HG03432 (cell line): ENCODE data around the gene IFNLR1.
"Not testable (repeated sequence)": the region's sequence is repeated elsewhere in the genome, so short reads cannot be mapped to it uniquely, and the experiment has no call there.

ENCODE experiments used
- ATAC-seq: cut with Tn5 transposase; IDR thresholded peaks from one replicate; pipeline ENCODE4 v1.9.1; 2021; ENCODE audit warnings: mild to moderate bottlenecking, moderate library complexity; ENCODE audit not compliant: unreplicated experiment

IFNLR1 gene

DNA sequence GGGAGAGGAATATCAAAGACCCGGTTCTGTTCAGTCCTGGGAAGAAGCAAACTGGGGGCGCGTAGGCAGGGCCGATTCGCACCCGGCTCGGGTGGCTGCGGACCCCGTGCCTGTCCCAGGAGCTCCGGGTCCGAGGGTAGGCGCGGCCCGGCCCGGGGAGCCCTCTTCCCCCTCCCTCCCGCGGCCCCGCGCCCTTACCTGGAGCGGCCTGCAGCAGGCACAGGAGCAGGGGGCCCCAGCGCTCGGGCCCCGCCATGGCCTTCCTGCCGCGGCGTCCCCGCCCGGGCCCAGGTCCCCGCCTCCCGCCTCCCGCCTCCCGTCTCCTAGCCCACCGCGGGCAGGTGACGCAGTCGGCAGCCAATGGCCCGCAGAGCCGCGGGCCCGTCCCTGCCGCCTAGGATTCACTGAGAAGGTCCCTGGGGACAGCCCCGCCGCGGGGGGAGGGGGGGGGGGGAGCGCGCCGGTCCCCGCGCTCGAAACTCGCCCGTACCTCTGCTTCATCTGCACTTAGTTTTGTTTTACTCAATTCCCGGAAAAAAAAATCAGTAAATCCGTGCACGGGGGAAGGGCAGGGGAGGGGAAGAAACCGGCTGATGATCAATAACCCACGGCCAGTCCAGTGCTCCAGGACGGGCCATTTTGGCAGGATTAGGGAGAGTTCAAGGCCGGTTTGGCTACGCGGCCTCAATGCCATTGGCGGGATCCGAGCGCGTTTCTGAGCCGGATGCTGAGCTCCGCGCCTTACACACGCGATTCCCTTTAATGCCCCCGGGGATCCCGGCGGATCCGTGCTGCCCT lies at the start of gene IFNLR1:
Gene IFNLR1 (minus strand): TSS at position 297 of the 798 bp plus-strand sequence. CDS start 41 bp downstream, at position 256.
- peak; percentile 30 for ATAC-seq

GRCh38 chr1:24235921-24236788 lies 49.1 kb upstream of the IFNLR1 start:
- ATAC-seq: peak; percentile 67

GRCh38 chr1:24233684-24234600 lies 46.9 kb upstream of the IFNLR1 start:
- no peak for ATAC-seq

DNA sequence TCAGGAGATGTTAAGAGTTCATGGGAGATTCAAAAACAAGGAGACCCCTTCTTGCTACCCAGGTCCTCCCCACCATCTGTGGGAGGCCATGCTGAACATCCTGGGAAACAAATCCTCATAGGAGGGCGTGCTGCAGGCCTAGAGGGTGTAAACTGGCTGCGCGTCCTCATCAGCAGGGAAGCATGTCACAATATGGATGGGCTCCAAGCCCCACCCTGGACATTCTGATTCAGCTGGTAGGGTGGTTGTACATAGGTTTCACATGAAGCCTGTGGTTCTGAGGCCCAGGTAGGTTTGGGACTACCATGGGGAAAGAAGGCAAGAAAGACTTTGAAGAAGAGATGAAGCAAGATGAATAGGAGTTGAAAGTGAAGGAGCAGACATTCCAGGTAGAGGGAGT lies 44.6 kb upstream of the IFNLR1 start:
- ATAC-seq: no peak

GRCh38 chr1:24228311-24228710 lies 41.2 kb upstream of the IFNLR1 start:
- no peak for ATAC-seq

GRCh38 chr1:24226749-24227148 lies 39.7 kb upstream of the IFNLR1 start:
- ATAC-seq: no peak

DNA sequence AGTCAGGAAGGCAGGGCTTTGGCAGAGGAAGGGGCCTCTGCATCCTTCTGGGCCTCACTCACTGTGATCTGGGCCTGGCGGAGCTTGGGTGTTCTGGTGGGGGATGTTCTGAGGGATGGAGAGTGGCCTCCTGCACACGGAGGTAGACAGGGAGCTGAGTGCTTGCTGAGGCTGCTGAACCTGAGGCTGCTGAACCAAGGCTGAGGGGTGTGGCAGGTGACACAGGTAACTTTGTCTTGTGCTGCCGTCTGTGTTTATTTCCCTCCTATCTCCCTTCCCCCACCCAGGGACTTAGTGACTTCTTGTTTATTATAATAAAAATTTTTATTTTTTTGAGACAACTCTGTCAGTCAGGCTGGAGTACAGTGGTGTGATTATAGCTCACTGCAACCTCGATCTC lies 37.7 kb upstream of the IFNLR1 start:
- no peak for ATAC-seq

DNA sequence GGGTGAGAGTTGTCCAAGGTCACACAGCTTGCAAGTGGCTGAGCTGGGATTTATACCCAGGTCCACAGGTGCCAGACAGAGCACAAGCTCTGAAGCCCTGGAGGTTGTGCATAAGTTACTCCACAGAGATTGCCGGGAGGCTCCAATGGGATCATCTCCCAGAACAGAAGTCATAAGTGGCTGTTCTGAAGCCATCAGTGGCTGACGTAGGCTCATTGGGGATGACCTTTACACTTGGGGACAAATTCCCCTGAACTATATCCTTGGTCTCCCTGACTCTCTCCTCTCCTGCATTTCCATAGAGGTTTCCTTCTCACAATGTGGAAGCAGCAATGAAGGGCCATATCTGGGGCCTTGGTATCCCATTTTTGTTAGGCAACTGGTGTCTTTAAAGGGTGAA lies 37.0 kb upstream of the IFNLR1 start:
- no peak for ATAC-seq

DNA sequence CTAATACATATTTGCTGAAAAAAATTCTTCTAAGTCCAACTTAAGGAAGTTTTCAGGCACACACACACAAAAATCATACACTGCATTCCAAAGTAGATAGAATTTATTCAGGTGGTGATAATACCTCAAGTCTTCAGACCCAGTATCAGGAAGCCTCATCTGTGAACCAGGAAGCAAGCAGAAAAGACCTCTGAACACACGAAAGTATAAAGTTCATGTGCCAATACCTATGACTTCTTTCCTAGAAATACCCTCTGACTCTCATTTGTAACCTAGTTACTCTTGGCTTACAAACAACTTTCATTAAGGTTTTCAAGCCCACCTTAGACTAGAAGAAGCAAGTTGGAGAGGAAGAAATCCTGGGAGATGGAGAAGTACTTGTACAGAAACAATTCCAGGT lies 35.7 kb upstream of the IFNLR1 start:
- no peak for ATAC-seq

DNA sequence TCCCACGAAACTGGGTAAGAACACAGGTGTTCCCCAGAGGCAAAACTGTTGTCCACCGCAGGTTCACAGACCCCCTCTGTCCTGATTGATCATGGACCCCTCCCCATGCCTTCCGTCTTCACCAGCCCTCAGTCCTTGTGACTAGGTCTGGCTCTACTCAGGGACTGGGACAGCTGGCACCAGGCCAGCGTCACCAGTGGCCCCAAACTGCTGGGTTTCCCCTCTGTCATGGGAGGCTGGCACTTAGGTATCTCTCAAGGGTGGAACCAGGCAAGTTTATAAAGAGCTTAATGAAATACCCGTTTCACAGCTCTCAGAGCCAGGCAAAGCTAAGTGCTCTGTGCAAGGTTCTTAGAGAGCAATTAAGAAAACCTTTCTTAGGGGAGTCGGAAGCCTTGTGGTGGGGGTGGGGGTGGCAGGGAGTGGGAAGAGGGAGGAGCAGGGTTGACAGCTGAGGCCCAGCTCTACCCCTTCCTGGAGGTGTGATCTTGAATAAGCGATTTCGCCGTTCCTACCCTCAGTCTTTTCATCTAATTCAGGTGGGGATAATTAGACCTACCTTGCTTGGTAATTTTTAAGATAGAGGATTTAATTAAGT lies 35.0 kb upstream of the IFNLR1 start:
- no peak for ATAC-seq

DNA sequence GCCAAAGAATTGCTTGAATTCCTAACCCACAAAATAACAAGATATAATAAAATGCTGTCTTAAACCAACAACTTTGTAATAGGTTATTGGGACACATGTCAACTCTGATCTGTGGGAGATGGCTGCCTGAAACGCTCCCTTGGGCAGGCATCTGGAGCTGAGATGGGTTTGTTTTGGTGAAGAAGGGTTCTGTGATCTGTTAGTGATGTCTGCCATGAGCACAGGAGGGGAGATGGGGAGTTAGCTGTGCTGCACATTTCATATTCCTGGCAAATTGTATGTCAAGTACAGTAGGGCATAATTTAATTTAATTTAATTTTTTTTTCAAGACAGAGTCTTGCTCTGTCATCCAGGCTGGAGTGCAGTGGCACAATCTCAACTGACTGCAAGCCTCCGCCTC lies 34.2 kb upstream of the IFNLR1 start:
- ATAC-seq: no peak

GRCh38 chr1:24216276-24217074 lies 29.4 kb upstream of the IFNLR1 start:
- ATAC-seq: no peak

GRCh38 chr1:24215226-24215814 lies 28.2 kb upstream of the IFNLR1 start:
- no peak for ATAC-seq

GRCh38 chr1:24212376-24212775 lies 25.3 kb upstream of the IFNLR1 start:
- no peak for ATAC-seq

GRCh38 chr1:24210195-24210627 lies 23.1 kb upstream of the IFNLR1 start:
- no peak for ATAC-seq

DNA sequence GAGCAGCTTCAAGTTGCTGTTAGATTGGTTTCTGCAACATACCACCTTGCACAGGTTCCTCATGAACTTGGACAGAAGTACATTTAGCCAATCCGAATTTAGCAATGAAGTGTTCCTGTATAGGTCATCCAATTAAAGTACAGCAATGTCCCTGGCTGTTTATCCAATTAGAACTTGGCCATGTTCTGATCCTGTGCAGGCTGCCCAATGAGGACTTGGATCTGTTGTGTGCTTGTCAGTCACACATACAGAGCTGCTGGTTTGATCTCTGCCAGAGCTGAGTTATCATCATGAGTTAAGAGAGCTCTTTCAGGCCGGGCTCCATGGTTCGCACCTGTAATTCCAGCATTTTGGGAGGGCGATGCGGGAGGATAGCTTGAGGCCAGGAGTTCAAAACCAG lies 22.0 kb upstream of the IFNLR1 start:
- ATAC-seq: no peak

- ATAC-seq: no peak
Observed at GRCh38 chr1:24207709-24208108, 20.6 kb upstream of the IFNLR1 start.

DNA sequence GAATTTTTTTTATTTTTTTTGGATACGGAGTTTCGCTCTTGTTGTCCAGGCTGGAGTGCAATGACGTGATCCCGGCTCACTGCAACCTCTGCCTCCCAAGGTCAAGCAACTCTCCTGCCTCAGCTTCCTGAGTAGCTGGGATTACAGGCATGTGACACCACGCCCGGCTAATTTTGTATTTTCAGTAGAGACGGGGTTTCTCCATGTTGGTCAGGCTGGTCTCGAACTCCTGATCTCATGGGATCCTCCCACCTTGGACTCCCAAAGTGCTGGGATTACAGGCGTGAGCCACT lies 20.3 kb upstream of the IFNLR1 start:
- ATAC-seq: not testable (repeated sequence)
